Mucosa of rectum (tissue), 2 donors: Measurements from ENCODE around the gene GPR146.

Source experiments
- H3K27ac ChIP-seq, 2 donors: one replicate each; pipeline ENCODE4 v1.7.0; 2013; ENCODE audit warnings: inconsistent platforms in 2 of 2, low read depth in 2 of 2, low read length in 2 of 2
- H3K27me3 ChIP-seq, 2 donors: one replicate each; pipeline ENCODE4 v1.7.0; 2013; ENCODE audit warnings: low read length in 2 of 2; ENCODE audit not compliant: control insufficient read depth in 2 of 2, insufficient read depth in 2 of 2
- H3K36me3 ChIP-seq, 2 donors: one replicate each; pipeline ENCODE4 v1.7.0; 2013; ENCODE audit warnings: low read length in 2 of 2; ENCODE audit not compliant: control insufficient read depth in 2 of 2, insufficient read depth in 2 of 2
- H3K4me1 ChIP-seq, 2 donors: one replicate each; pipeline ENCODE4 v1.7.0; 2013; ENCODE audit warnings: low read length in 2 of 2, mild to moderate bottlenecking in 1 of 2; ENCODE audit not compliant: control insufficient read depth in 2 of 2, insufficient read depth in 2 of 2
- H3K4me3 ChIP-seq, 2 donors: one replicate each; pipeline ENCODE4 v1.7.0; 2013; ENCODE audit warnings: low read length in 2 of 2
- H3K9ac ChIP-seq, 2 donors: one replicate each; pipeline ENCODE4 v1.7.0; 2013; ENCODE audit warnings: low read length in 2 of 2, low read depth in 1 of 2, mild to moderate bottlenecking in 1 of 2
- H3K9me3 ChIP-seq, 2 donors: one replicate each; pipeline ENCODE4 v1.7.0; 2013; ENCODE audit warnings: low read length in 2 of 2; ENCODE audit not compliant: control insufficient read depth in 2 of 2
- donor health status: healthy.
- donor health status: Normal muscosa, but diverticular disease.

GPR146 gene

DNA sequence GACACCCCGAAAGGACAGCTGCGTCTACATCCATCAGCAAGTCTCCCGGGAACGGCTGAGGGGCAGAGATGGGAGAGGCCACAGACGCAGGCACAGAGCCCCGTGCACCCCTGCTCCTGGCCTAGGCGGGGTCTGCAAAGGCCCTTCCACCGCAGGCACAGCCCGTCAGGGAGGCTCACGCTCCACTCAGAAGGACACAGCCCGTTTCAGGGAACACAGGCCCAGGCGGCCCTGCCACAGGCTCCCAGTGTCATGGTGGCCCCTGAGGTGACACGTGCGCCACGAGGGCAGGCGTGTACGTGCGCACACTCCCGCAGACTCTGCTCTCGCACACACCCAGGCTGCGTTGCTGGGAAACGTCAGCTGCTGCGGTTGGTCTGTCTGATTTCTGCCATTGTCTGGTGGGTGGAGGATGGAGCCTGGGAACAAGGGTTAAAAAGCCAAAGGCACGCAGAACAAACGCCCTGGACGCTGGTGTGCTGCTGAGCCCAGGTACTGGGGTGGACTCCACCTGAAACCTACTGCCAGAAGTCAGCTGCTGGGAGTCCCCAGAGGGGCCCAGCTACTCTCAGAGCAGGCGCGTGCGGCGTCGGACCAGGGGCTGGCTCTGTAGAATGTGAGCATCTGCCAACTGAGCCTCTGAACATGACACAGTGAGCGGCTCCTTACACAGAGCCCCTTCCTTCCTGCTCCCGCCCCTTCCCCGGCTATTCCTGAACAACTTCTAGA, 56.7 kb downstream of the GPR146 start:
- Histone ChIP-seq H3K27ac (no peak overlapping the region), H3K4me1 (peaks cover 0 to 4% of the 10 kb centered on the region in 2 donors), H3K9me3 (no peaks in the 10 kb centered on the region), H3K27me3 (no peaks in the 10 kb centered on the region), H3K4me3 (no peak overlapping the region), H3K9ac (no peak overlapping the region), H3K36me3 (peaks cover 0 to 6% of the 10 kb centered on the region in 2 donors)

DNA sequence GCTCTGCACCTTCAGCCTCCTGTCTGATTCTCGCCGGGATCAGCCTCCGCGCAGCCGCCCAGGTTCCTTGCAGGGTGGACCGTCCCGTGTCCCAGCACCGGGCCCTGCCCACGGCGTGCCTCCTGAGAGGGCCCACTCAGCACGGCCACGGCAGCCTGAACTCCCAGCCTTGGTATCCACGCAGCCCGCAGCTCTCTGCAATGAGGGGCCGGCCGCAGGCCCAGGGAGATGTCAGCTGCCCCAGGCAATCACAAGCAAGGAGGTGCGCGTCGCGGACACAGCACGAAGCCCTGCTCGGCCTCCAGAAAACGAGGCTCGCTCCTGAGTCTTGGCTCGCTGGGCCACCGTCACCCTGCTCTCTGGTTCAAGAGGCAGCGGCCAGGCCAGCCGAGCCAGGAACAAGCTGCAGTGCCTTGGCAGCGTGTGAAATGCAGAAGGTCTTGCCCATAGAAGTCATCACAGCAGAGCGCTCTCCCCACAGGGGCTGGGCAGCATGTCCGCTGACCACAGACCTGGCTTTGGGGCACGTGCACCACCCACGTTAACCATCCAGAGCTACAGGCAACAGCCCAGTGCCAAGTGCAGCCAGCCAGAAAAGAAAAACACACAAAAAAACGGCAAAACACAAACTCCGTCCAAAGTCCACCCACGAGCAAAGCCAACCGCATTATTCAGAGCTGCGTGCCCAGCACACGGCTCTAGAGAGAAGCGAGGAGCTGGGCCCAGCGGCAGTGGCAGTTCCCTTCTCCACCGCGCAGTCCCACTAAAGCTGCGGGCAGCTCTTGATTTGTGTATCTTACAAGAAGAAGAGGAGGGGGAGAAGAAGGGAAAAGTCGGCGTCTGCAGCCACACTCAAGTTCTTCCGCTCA, 57.5 kb downstream of the GPR146 start:
- no peaks in the 10 kb centered on the region for H3K9me3 ChIP-seq
- H3K4me1 ChIP-seq = peaks cover 0 to 4% of the 10 kb centered on the region in 2 donors
- H3K36me3 ChIP-seq = peaks cover 0 to 6% of the 10 kb centered on the region in 2 donors
- H3K9ac ChIP-seq = no peak overlapping the region
- no peaks in the 10 kb centered on the region for H3K27me3 ChIP-seq
- no peak overlapping the region for H3K27ac ChIP-seq
- no peak overlapping the region for H3K4me3 ChIP-seq

DNA sequence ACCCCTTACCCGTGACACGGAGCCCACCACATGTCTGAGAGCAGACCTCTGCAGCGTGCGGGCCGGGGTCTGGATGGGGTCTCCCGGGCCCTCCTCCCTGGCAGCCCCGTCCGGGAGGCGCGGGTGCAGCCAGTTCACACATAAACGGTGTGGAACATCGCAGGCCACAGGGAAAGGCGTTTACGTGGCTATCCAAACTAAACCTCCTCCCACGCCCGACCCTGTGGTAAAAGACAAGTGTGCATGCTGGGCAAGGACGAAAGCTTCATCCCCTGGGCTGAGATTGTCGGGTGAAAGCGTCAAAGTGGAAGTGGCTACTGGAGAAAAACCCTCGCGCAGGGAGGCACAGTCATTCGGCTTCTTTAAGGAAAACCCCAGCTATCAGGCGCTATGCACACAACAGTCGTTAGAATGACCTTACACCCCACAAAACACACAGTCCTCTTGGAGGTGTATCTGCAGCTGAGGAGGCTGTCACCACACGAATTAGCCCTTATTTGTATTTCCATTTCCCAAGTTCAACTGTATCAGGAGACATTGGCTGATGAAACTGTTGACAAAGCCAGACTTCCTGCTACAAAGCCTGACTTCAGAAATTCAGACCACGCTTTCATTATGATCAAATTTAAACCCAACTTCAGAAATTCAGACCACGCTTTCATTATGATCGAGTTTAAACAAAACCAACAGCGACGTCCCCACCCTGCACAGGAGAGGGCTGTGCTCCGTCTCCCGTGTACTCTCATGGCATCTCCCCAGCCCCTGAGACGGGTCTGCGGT, 58.9 kb downstream of the GPR146 start:
- Histone ChIP-seq H3K27me3 (no peaks in the 10 kb centered on the region), H3K9me3 (no peaks in the 10 kb centered on the region), H3K9ac (no peak overlapping the region), H3K4me1 (peaks cover 0 to 4% of the 10 kb centered on the region in 2 donors), H3K36me3 (peaks cover 0 to 6% of the 10 kb centered on the region in 2 donors), H3K4me3 (peak overlapping the region in 1 of 2 donors; percentile 37), H3K27ac (no peak overlapping the region)

DNA sequence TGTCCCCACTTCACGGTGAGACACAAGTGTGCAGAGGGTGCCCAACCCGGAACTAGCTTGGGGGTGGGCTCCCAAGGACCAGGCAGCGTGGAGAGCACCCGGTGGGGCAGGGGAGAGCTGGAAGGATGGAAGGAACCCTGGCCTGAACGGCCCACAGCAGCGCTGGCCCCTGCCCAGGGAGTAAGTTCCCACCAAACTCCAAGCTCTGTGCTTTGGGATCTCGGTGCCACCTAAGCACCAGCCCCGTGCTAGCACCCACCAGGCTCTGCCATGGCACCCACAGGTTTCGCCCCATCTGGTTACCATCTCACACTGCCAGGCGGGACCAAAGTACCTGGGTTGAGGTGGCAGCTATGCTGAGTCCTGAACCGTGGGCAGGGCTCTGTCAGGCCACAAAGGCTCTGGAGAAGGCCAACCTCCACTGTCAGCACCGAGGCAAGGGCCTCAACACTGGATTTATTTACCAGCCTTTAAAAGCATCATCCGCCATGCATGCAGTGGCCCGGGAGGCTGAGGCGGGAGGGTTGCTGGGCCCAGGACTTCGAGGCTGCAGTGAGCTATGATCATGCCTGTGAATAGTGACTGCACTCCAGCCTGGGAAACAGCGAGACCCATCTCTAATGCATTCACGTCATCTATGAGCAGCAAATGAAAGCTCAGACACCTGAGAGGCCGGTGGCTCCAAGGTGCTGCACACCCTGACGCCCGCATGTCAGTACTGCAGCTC, 59.6 kb downstream of the GPR146 start:
- Histone ChIP-seq H3K4me3 (no peak overlapping the region), H3K27me3 (no peaks in the 10 kb centered on the region), H3K9ac (no peak overlapping the region), H3K36me3 (peaks cover 0 to 2% of the 10 kb centered on the region in 2 donors), H3K27ac (no peak overlapping the region), H3K9me3 (no peaks in the 10 kb centered on the region), H3K4me1 (peaks cover 0 to 4% of the 10 kb centered on the region in 2 donors)

DNA sequence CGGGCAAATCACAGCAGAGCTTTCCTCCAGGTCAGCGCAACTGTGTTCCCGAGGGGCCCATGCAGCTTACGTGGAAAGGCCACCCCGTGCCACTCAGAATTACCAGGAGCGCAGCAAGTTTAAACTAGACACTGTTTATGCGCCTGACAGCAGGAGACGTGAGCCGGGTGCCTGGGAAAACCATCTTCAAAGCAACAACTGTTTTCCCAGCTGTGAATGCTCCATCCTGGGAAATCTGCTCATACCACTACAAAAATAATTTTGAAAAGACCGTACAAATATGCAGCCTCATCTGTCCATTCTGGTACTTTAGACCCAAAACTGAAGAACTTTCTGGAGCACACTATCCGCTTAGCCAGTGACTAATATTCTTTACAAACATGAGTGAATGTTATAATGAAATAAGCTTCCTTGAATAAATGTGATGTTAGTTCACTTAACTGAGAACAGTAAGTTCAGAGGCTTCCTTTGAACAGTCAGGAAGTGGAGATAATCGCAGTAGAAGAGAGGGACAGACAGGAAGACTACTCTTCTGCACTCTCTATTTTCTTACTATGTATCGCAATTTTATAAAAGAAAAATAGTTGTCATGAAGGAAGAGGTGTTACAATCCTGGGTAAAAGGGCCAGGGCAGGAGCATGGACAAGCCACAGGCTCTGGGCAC, 60.3 kb downstream of the GPR146 start:
- H3K4me1 ChIP-seq = peaks cover 0 to 4% of the 10 kb centered on the region in 2 donors
- no peak overlapping the region for H3K4me3 ChIP-seq
- H3K9ac ChIP-seq = no peak overlapping the region
- H3K36me3 ChIP-seq = peaks cover 0 to 1% of the 10 kb centered on the region in 2 donors
- H3K9me3 ChIP-seq = no peaks in the 10 kb centered on the region
- H3K27me3 ChIP-seq = no peaks in the 10 kb centered on the region
- no peak overlapping the region for H3K27ac ChIP-seq

DNA sequence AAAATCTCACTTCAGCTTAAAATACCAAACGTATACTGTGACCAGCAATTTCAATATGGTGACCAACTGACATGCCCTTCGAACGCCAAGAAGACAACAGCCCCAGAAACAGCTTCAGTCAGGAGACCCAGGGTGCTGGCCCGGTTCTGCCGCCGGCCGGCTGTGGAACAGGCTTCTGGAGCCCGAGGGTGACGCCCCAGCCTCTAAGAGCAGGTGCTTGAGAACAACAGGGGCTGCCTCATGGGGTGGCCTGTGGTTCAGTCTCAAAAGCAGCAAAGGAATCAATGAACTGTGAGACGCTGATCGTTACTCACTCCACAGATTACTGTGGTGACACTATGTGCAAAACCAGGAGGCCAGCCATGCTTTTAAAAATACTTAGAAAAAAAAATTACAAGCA, 60.8 kb downstream of the GPR146 start:
- H3K4me3 ChIP-seq = no peak overlapping the region
- H3K9ac ChIP-seq = no peak overlapping the region
- no peaks in the 10 kb centered on the region for H3K36me3 ChIP-seq
- peaks cover 0 to 4% of the 10 kb centered on the region in 2 donors for H3K4me1 ChIP-seq
- H3K27me3 ChIP-seq = no peaks in the 10 kb centered on the region
- no peaks in the 10 kb centered on the region for H3K9me3 ChIP-seq
- no peak overlapping the region for H3K27ac ChIP-seq

DNA sequence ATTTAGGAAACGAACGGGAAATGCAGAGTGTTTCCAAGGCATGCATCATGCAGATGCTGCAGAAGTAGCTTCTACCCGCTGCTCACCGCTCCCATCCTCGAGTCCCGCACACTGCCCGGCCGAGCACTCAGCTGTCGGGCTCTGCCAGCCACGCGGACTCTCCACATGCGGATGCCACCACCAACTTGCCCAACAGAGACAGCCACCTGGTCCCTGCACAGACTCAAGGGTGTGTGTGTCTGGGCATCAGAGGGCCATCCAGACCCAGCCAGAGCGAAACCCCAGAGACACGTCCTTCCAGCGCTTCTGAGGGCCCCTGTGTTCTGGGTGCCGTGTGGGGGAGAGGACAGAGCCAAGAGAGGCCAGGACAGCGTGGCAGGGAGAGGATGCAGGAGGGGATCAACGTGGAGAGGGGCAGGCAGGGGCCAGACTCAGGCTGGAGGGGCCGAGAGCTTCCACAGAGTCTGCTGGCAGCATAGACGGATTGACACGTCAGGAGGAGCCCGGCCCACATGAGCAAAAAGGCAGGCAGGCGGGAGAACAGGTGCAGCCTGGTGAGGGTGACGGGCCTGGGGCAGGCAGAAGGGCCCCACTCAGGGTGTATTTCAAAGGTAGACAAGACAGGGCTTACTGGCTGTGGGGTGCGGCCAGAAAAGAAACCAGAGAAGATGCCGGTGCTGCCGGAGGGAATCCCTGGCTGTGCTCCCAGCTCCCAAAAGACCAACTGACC, 61.9 kb downstream of the GPR146 start:
- Histone ChIP-seq H3K27ac (no peak overlapping the region), H3K9ac (no peak overlapping the region), H3K4me1 (peaks cover 0 to 4% of the 10 kb centered on the region in 2 donors), H3K27me3 (no peaks in the 10 kb centered on the region), H3K36me3 (no peaks in the 10 kb centered on the region), H3K4me3 (no peak overlapping the region), H3K9me3 (no peaks in the 10 kb centered on the region)

DNA sequence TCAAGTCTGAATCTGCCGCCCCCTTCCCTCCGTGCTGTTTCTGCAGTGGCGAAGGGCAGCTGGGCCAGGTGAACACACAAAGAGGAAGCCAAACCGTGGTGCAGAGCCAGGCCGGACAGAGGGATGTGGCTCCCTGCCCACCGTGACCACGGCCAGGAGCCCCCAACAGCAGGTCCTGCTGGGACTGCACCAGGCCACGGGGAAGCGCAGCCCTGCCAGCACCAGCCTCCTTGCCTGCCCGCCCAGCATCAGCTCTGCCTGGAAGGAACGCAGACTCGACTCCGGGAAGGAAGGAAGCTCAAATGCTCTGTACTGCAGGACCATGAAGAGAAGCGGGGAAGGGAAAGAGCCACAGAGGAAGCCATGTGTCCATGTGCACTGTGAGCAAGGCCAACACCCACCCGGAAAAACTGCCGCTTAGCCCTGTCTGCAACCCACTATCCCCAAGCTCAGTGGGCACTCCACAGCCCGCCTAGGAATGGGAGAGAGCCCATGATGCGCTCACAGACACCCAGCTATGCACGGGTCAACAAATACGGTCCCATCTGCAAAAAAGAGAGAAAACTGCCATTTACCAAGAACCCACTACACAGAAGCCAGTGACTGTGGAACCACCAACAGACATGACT, 62.6 kb downstream of the GPR146 start:
- Histone ChIP-seq H3K36me3 (no peaks in the 10 kb centered on the region), H3K9ac (no peak overlapping the region), H3K27ac (no peak overlapping the region), H3K4me1 (peaks cover 0 to 4% of the 10 kb centered on the region in 2 donors), H3K9me3 (no peaks in the 10 kb centered on the region), H3K4me3 (no peak overlapping the region), H3K27me3 (no peaks in the 10 kb centered on the region)
